A204.1 (cell line): ENCODE data around the gene USP40.
A peak's percentile ranks its signal among the peaks of the same experiment; 100 is the strongest.

Source experiments
- FAIRE-seq: peaks from 2 replicates; lab custom pipeline; 2012; peaks lifted over from hg19 to GRCh38; lab: Jason Lieb, UNC

Gene USP40

GRCh38 chr2:233556881-233557736, 9.5 kb downstream of the USP40 start:
- FAIRE-seq, result no peak

GRCh38 chr2:233553366-233553765, 13.2 kb downstream of the USP40 start:
- no peak for FAIRE-seq

- FAIRE-seq, result no peak
Observed at GRCh38 chr2:233551491-233551890, 15.1 kb downstream of the USP40 start.

GRCh38 chr2:233546774-233547173, 19.8 kb downstream of the USP40 start:
- no peak for FAIRE-seq

- no peak for FAIRE-seq
Observed at GRCh38 chr2:233546101-233546500, 20.5 kb downstream of the USP40 start.

- no peak for FAIRE-seq
Observed at GRCh38 chr2:233544200-233544610, 22.4 kb downstream of the USP40 start.

- FAIRE-seq, result no peak
Observed at GRCh38 chr2:233542507-233542906, 24.1 kb downstream of the USP40 start.

GRCh38 chr2:233538741-233539140, 27.8 kb downstream of the USP40 start:
- no peak for FAIRE-seq

GRCh38 chr2:233535271-233535670, 31.3 kb downstream of the USP40 start:
- no peak for FAIRE-seq

- no peak for FAIRE-seq
Observed at GRCh38 chr2:233532971-233533370, 33.6 kb downstream of the USP40 start.

- FAIRE-seq, result no peak
Observed at GRCh38 chr2:233531955-233532354, 34.6 kb downstream of the USP40 start.

- no peak for FAIRE-seq
Observed at GRCh38 chr2:233530381-233530780, 36.2 kb downstream of the USP40 start.

GRCh38 chr2:233528182-233528581, 38.4 kb downstream of the USP40 start:
- FAIRE-seq, result no peak

GRCh38 chr2:233525791-233526190, 40.8 kb downstream of the USP40 start:
- FAIRE-seq, result no peak

GRCh38 chr2:233519787-233520611, 46.6 kb downstream of the USP40 start:
- peak; percentile 43 for FAIRE-seq

GRCh38 chr2:233513953-233514655, 52.5 kb downstream of the USP40 start:
- FAIRE-seq, result no peak

- FAIRE-seq, result peak; percentile 52
Observed at GRCh38 chr2:233503947-233504637, 62.5 kb downstream of the USP40 start.

GRCh38 chr2:233503481-233503880, 63.1 kb downstream of the USP40 start:
- no peak for FAIRE-seq

- FAIRE-seq, result no peak
Observed at GRCh38 chr2:233501198-233502076, 65.1 kb downstream of the USP40 start.

- no peak for FAIRE-seq
Observed at GRCh38 chr2:233499928-233500327, 66.7 kb downstream of the USP40 start.

GRCh38 chr2:233498126-233498525, 68.5 kb downstream of the USP40 start:
- FAIRE-seq, result no peak
